HG03039 (cell line): ENCODE measurements around the gene NPC1.
"Not testable (repeated sequence)": the region's sequence is repeated elsewhere in the genome, so short reads cannot be mapped to it uniquely, and the experiment has no call there.

ENCODE experiments used
- ATAC-seq: cut with Tn5 transposase; IDR thresholded peaks from one replicate; pipeline ENCODE4 v1.9.1; 2021; ENCODE audit warnings: mild to moderate bottlenecking, moderate library complexity; ENCODE audit not compliant: unreplicated experiment

The NPC1 gene

DNA sequence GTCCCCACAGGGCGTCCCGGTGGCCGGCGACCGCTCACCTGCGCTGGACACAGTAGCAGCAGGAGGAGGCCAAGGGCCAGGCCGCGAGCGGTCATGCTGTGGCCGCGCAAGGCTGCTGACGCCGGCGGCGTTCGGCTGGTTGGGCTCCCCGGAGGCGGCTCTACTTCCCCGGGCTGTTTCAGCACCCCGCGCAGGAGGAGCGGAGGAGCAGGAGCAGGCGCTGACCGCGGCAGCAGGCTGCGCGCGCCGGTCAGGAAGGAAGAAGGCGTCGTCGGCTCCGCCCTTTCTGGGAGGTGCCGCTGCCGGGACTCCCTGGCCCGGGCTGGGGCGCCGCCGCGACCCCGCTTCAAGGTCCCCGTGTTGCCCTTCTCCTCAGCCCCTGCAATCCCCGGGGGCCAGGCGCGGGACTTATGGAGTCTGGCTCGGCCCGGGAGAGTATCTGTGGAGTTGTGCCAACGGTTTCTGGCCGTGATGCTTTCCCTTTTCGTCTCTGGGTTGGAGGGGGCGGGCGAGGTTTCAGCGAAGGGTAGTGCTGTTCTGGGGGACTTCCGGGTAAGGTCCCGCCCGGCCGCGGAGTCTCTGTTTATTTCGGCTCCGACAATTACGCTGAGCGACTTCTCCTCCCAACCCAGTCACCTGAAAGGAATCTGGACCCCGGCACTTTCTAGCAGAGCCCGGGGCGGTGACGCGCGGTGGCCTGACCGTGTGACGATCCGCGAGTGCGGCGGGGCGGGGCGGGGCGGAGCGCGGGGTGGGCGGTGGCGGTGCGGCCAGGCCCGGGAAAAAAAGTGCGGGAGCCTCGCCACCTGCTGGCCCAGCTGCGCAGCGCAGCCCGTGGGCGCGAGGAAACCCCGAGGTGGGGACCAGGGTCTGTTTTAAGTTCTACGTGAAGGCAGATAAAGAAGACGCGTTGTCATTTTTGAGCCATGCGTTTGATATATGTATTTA is at the start of gene NPC1:
Gene NPC1, minus strand, starts transcription at position 258 of the 948 bp plus-strand sequence. Its CDS starts 163 bp downstream, at position 95.
- ATAC-seq, result peak; percentile 93

DNA sequence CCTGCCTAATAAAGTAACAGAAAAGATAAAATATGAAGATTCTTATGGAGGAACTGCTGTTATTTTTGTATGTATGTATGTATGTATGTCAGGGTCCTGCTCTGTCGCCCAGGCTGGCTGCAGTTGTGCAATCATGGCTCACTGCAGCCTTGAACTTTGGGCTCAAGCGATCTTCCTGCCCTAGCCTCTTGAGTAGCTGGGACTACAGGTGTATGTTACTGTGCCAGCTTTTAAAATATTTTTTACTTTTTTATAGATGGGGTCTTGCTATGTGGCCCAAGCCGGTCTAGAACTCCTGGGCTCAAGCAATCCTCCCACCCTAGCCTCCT is 49.7 kb upstream of the NPC1 start:
- no peak for ATAC-seq

GRCh38 chr18:23635283-23636070 is 49.2 kb upstream of the NPC1 start:
- no peak for ATAC-seq

- no peak for ATAC-seq
These were observed 48.4 kb upstream of the NPC1 start for GRCh38 chr18:23634692-23635091.

- ATAC-seq, result no peak
These were observed 46.3 kb upstream of the NPC1 start for GRCh38 chr18:23632615-23633014.

- ATAC-seq, result no peak
These were observed 45.4 kb upstream of the NPC1 start for GRCh38 chr18:23631746-23632145.

- no peak for ATAC-seq
These were observed 45.0 kb upstream of the NPC1 start for GRCh38 chr18:23631312-23631711.

DNA sequence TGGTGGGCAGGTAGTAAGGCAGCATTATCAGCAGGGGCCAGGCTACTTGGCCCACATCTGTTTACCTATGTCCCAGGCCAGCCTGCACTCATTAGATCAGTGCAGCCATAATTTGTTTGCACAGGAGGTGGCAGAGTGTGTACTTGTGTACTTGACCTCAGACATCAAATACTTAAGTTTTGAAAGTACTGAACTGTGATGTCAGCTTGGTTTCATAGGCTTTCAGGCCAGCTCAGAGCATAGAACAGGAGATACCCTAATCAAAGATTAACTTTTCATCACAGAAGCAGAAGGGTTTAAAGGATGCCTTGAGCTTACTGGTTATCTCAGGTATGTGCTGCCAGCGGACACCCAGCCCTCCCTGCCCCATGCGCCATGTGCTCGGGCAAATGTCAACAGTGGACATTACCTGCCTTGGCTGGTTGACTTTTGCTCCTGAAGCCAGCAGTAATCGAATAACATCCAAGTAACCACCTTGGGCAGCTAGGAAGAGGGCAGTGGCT is 43.2 kb upstream of the NPC1 start:
- ATAC-seq, result no peak

- no peak for ATAC-seq
These were observed 41.7 kb upstream of the NPC1 start for GRCh38 chr18:23627970-23628369.

DNA sequence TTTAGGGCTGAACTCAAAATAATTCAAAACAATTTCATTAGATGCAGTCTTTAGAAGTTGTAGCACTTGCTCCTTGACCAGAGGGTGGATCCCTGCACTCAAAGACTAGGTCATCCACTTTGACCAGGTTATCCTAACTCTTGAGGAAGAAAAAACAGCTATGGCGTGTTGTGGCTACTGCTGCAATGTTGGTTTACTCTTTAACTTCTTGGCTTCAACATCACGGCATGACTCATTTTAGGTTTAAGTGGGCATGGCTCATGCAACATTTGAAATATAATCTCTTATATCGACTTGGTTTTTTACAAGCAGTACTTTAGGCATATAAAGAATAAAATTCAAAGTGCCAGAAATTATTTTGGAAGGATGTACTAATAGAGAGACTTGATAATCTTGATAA is 41.0 kb upstream of the NPC1 start:
- no peak for ATAC-seq

GRCh38 chr18:23626451-23627279 is 40.4 kb upstream of the NPC1 start:
- no peak for ATAC-seq

GRCh38 chr18:23623040-23623439 is 36.7 kb upstream of the NPC1 start:
- no peak for ATAC-seq

DNA sequence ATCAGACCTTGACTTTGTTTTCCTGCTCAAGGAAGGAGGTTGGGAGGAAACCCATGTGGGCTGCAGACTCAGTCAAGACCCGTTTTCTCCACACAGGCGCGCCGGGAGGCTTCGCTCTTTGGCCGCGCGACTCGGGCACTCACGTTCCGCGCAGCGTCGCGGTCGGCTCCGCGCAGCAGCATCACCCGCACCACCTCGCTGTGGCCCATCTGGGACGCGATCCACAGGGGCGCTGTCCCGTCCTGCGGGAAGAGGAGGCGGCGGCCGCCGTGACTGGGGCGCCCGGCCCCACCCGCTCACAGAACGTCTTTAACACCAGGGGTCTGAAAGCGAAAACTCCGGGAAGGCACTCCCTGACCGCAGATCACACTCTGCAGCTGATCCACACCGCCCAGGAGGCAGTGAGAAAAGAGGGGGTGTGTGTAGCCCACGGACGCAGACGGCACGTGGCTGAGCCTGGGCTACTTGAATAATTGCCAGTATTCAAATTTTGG is 33.1 kb upstream of the NPC1 start:
- ATAC-seq, result no peak

DNA sequence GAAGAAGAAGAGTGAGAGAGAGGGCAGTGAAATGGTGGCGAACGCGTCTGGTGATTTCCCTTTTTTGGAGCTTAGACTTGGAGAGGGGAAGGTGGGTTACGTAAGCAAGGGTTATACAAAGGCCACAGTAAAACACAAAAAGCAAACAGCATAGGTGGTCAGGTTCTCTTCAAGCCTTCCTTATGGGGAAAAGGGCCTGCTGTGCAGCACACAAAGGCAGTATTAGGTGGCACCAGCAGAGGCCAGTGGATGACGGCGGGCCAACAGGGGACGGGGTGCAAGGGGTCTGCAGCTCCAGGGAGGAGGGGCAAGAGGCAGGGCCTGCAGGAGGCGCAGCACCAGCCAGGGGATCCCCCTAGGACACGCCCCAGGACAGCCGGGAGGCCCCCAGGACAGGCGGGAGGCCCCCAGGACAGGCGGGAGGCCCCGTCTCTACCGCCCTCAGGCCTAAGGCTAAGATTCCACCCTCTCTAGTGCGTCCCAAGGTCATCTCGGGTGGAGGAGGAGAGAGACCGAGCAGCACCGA is 32.6 kb upstream of the NPC1 start:
- ATAC-seq, result no peak

DNA sequence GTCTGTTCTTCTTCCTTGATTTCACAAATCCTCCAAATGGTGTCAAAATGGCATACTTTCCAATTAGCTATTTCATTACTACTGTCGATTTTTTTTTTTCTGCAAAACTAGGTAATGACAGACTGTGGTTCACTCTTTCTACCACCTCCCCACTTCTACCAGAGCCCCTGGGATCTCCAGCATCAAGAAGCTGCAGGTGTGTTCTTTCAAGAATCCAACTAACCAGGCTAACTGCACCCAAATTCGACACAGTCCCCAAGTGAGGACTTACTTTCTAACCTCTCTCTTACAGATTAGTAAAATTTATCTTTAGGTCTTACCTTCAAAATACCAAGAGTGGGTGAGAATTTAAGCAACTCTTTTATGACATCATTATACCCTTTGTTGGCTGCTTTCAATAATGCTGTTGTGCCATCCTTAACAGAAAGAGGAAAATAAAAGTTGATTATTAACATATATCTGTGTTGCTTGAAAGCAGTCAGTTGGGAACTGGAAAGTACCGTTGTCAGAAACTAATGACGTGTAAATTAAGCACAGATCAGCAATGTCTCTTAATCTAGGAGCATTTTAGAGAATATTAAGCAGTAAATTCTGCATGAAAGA is 31.2 kb upstream of the NPC1 start:
- no peak for ATAC-seq

GRCh38 chr18:23616258-23616657 is 30.0 kb upstream of the NPC1 start:
- no peak for ATAC-seq

DNA sequence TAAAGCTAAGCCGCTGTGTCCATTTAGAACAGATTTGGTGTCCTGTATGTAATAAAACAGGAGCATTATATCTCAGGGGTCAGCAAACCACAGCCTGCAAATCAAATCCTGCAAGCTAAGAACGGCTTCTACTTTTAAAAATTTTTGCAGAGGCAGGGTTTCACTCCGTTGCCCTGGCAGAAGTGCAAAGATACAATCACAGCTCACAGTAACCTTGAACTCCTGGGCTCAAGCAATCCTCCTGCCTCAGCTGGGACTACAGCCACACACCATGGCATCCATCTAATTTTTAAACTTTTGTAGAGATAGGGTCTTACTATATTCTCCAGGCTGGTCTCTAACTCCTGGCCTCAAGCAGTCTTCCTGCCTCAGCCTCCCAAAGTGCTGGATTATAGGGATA is 28.6 kb upstream of the NPC1 start:
- ATAC-seq, result no peak

DNA sequence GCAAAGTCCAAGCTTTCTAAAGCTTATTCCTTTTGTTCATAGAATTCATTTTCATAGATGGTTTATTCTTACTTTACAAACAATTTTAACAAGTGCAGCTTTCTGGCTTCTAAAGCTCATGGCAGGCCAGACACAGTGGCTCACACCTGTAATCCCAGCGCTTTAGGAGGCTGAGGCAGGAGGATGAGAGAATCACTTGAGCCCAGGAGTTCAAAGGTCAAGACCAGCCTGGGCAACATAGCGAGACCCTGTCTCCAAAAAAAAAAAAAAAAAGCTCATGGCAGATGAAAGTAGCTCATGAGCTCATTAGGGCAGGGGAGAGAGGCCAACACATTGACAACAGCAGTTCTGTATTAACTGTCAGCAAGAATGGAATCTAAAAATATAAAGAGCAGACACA is 28.1 kb upstream of the NPC1 start:
- ATAC-seq, result no peak

- ATAC-seq, result not testable (repeated sequence)
These were observed 26.8 kb upstream of the NPC1 start for GRCh38 chr18:23613091-23613475.

DNA sequence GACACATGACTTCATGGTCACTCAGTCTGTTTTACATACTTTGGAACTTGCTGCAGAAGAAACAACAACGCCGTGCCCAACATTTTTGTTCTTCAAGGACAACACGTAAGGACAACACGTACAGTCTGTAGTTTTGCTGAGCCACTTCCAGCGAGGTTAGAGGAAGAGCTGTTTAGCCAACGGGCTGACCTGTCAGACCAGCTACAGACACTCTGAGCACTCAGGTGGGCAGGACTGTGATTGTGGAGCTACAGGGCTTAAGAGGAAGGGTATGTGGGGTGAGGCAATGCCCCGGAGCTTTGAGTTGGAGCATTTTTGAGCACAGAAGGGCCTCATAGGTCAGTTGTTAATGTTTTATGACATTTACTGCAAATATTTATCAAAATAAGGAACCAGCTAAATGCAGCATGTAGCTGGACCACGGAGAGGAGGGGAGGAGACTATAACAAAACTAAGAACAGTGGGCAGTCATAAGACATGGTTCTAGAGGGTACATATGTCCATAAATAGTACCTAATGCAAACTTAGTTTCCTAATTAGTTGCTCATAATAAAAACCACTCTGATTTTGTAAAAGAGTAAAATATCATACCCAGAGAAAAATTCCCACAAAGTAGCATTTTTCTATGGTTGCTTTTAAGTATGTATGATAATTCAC is 26.3 kb upstream of the NPC1 start:
- ATAC-seq, result no peak
